GM20431 (cell line): ENCODE results near the gene CDCA5.

Experiments
- in situ Hi-C: fragments of 300-500 bp; cut with MseI, MboI; formaldehyde crosslinking; loops from one replicate; pipeline ENCODE4 v1.15.0; 2020; ENCODE audit warnings: low sequenced_read_pairs; ENCODE audit not compliant: unreplicated experiment

Gene CDCA5

DNA sequence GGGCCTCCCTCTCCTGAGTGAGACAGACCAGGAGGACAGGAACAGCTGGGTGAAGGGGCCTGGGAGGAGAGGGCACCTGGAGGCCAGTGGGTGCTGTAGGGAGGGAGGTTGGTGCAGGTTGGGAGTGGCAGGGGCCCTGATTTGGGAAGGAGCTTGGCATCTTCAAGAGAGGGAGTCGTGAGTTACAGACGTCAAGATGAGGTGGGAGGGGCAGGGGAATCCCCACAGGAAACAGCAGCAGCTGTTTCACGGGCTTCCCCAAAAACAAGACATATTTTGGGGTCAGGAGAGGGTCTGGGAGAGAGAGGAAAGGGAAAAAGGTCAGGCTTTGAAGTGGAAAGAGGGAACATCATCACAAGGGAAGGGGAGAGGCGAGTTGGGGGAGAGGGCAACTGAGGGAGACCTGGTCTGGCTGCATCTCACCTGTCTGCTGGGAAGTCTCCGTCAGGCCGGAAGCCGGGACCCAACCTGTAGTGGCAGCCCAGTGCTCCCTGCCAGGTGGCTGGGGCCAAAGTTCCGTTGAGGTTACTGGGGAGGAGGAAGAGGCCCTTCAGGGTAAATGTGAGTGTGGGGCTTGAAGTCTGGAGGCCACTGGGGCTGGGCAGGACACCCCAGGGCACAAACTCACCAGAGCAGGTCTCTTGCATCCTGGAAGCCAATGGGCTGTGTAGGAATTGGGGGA, 29.9 kb downstream of the CDCA5 start:
- in situ Hi-C loops = no loop called here

DNA sequence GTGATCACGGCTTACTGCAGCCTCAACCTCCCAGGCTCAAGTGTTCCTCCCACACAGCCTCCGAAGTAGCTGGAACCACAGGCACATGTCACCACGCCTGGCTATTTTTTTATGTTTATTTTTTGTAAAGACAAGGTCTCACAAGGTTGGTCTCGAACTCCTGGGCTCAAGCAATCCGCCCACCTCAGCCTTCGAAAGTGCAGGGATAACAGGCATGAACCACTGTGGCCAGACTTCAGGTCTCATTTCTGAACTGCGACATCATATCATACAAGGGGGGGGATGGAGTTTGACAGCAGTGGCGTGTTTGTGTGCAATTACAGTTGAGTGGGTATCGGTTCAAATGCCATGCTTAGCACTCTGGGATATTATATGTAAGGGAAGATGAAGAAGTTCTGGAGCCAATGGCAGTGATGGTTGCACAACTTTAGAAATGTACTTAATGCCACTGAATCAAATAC, 32.4 kb downstream of the CDCA5 start:
- in situ Hi-C loops = no loop called here

DNA sequence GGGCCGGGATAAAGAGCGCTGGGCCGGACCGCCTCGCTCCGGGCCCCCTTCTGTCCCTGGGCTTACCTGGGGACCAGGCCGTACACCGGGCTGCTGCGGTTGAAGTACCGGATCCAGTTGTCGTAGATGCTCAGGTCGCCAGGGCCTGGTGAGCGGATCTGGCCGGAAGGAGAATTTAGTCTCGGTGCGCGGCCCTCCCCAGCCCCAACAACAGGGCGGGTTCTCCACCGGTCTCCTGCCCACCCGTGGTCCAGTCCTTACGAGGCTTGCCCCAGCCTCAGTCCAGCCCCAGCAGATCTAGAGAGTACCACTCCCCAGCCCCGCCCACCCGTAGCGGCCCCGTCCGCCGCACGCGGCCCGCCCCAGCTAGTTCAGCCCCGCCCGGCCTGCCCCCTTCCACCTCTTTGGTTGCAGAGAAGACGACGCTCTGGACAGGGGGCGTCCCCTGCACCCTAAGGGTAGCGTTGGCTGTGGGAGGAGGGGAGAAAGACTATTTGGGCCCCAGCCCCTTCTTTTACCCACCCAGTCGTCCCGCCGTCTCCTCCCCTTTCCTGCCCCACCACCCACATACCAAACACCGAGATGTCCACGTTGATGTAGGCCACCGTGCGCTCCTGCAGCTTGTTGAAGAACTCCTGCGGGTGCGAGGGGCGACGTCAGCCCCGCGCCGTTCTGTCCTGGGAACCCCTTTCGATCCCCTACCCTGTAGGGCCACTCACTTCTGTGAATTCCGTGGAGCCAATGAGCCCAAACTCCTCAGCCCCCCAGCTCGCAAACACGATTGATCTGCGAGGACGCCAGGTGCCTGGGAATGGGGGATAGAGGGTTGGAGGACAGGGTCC, 36.0 kb downstream of the CDCA5 start:
- in situ Hi-C loops = no loop called here

GRCh38 chr11:65045728-65046127, 38.1 kb downstream of the CDCA5 start:
- in situ Hi-C loops = no loop called here

DNA sequence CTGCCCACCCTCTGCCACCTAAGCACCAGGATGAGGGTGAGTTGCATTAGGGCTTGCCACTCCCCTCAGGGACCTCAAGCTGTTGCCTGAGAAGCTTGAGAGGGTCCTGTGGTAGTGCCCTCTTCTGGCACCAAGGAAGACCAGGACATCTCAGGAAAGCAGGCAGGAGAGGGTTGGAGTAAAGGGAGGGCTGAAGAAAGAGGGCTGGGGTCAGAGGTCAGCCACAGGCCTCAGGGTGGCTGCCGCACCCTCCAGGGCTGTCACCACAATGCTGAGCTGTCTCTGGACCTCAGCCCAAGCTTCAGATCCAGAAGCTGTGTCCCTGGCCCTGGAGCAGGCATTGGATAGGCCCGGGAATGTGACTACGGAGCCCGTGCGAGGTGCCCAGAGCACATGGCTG, 38.8 kb downstream of the CDCA5 start:
- in situ Hi-C loops = no loop called here

GRCh38 chr11:65043881-65044501, 39.8 kb downstream of the CDCA5 start:
- in situ Hi-C loops = no loop called here

DNA sequence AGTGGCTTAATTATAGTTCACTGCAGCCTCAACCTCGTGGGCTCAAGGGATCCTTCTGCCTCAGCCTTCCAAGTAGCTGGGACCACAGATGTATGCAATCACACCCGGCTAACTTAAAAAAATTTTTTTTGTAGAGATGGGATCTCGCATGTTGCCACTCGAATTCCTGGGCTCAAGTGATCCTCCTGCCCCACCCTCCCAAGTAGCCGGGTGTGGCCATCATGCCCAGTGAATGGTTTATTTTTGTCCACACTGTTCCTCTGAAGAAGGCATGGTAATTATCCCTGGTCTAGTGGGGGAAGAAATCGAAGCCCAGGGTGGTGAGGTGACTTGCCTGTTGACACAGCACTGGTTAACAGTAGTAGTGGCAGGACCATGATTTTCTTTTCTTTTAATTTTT, 40.9 kb downstream of the CDCA5 start:
- in situ Hi-C loops = no loop called here

GRCh38 chr11:65040847-65041622, 42.8 kb downstream of the CDCA5 start, which contains the start of gene SAC3D1:
SAC3D1 (plus strand) TSS chr11:65041210; CDS start chr11:65041293, 83 bp downstream.
- in situ Hi-C loops = no loop called here

DNA sequence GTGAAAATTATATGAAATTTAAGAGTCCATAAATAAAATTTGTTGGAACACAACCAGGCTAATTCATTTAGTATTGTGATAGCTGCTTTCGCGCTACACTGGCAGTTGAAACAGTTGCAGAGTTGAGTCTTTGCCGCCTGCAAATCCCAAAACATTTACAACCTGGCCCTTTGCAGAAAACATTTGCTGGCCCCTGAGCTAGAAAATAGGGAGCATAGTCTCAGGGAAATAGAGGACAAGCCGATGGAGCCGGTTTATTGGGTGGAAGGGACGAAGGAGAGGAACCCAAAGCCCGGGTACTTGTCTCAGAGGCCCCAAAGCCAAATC, 43.4 kb downstream of the CDCA5 start:
- in situ Hi-C loops = no loop called here

DNA sequence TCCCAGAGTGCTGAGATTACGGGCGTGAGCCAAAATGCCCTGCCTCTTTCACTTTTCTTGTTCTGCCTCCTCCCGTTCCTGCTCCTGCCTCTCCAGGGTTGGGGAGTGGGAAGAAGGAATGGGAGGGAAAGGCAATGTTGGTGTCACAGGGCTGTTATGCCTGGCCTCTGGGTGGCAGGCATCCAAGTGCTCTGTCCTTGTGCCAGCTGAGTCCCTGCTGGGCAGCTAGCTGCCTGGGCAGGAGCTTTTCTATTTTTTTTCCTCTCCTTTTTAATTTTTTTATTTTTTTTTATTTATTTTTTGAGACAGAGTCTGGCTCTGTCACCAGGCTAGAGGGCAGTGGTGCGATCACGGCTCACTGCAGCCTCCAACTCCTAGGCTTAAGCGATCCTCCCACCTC, 46.9 kb downstream of the CDCA5 start:
- in situ Hi-C loops = no loop called here

DNA sequence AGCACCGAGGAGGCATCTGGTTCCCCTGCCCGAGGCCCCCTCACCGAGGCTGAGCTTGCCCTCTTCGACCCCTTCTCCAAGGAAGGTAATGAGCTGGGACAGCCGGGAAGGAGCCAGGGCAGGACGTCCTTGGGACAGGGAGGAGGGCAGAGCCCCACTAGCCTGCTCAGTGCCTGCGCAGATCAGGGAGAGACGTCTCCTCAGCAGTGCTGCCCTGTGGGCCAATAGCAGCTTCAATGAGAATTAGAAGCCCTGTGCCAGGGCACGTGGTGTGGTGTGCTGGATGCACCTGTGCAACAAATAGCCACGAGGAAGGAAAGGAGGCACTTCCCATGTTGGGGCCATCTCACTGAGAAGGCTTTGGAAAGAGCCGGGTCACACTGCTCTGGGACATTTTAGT, 48.3 kb downstream of the CDCA5 start:
- in situ Hi-C loops = no loop called here

DNA sequence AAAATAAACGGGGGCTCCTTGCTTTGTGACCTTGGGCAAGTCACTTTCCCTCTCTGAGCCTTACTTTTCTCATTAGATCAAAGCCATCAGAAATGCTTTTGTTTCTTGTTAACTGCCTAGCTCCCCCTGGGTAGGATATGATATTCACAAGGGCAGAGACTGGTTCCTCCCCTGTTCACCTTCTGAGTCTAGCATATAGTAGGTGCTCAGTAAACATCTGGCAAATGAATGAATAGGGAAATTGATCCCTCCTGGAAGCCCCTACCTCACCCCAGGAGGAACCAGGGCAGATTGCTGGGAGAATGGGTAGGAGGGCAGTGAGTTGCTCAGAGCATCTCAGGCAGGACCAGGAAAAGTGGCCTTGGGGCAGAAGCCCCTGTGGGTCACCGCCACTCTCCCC, 49.4 kb downstream of the CDCA5 start:
- in situ Hi-C loops = no loop called here

- in situ Hi-C loops = no loop called here
Observed at GRCh38 chr11:65032216-65032615, 51.6 kb downstream of the CDCA5 start.
